Hepatocyte (in vitro differentiated cells): ENCODE results near the gene HEXB.

Source experiments
- EZH2phosphoT487 ChIP-seq: fragments of 200-600 bp; sonication (generic); IDR thresholded peaks from one replicate; pipeline ENCODE4 v1.6.1; 2018; ENCODE audit warnings: antibody characterized with exemption, mild to moderate bottlenecking, low read depth, moderate library complexity; ENCODE audit not compliant: unreplicated experiment, severe bottlenecking
- TF ChIP-seq, protein P1 (sequence below): fragments of 200-600 bp; sonication (generic); IDR thresholded peaks from 2 replicates; pipeline ENCODE4 v1.5.1; 2016; ENCODE audit warnings: antibody characterized with exemption, mild to moderate bottlenecking; ENCODE audit not compliant: poor library complexity

DNA sequence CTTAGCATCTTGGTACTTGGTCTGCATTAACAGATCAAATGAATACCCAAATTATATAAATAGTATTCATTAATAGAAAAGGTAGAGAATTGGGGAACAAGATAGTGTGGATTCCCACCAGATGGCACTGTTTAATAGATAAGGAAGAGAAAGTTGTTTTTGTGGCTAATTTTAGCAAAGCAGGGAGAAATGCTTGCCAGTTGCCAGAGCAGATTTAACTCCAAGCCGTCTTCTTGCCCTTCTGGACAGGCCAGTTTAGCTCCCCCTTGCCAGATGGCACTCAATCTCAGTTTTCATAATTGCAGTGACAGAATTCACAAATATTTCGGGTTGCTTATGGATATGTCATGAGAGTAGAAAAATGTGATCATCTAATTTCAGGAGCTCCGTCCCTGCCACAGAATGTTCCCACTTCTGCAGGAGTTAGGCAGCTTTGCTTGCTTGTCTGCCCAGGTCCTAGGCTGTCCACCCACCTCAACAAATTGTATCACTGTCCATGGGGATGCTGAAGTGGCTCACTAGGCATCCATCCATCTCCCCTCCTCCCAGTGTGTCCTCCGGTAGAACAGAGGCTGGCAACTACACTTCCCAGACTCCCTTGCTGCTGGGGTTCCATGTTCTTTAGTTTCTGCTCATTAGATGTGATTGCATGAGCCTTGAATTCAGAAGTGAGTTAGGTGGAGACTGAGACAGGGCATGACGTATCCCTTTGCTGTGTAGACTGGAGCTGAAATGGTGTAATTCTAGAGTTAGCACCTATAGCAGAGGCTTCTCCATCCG lies 11.8 kb upstream of the HEXB start:
- TF ChIP-seq, protein P1, sequence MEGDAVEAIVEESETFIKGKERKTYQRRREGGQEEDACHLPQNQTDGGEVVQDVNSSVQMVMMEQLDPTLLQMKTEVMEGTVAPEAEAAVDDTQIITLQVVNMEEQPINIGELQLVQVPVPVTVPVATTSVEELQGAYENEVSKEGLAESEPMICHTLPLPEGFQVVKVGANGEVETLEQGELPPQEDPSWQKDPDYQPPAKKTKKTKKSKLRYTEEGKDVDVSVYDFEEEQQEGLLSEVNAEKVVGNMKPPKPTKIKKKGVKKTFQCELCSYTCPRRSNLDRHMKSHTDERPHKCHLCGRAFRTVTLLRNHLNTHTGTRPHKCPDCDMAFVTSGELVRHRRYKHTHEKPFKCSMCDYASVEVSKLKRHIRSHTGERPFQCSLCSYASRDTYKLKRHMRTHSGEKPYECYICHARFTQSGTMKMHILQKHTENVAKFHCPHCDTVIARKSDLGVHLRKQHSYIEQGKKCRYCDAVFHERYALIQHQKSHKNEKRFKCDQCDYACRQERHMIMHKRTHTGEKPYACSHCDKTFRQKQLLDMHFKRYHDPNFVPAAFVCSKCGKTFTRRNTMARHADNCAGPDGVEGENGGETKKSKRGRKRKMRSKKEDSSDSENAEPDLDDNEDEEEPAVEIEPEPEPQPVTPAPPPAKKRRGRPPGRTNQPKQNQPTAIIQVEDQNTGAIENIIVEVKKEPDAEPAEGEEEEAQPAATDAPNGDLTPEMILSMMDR, result peak; percentile 64
- TF ChIP-seq EZH2phosphoT487, result no peak
